Measurements from ENCODE around the gene YEATS2.

The YEATS2 gene

GRCh38 chr3:183810643-183811594 is 113.3 kb downstream of the YEATS2 start:
- DNase-seq (ENCODE audit: low spot score) (no peak), FAIRE-seq (no peak)

GRCh38 chr3:183811638-183812037 is 114.0 kb downstream of the YEATS2 start:
- FAIRE-seq (no peak), DNase-seq (ENCODE audit: low spot score) (no peak)

- FAIRE-seq (no peak), DNase-seq (ENCODE audit: low spot score) (no peak)
These were observed 115.3 kb downstream of the YEATS2 start for GRCh38 chr3:183812761-183813445.

- no peak for FAIRE-seq
These were observed 116.6 kb downstream of the YEATS2 start for GRCh38 chr3:183814240-183814639.

GRCh38 chr3:183815563-183815940 is 118.0 kb downstream of the YEATS2 start:
- DNase-seq (ENCODE audit: low spot score) (no peak), FAIRE-seq (no peak)

More at GRCh38 chr3:183814240-183814639, 116.6 kb downstream of the YEATS2 start:
- no peak for DNase-seq (ENCODE audit: low spot score)

- no peak for FAIRE-seq
- DNase-seq (ENCODE audit: low spot score) = no peak
These were observed 118.4 kb downstream of the YEATS2 start for GRCh38 chr3:183815951-183816475.

GRCh38 chr3:183816681-183817510 is 119.3 kb downstream of the YEATS2 start:
- DNase-seq (ENCODE audit: low spot score) (no peak), FAIRE-seq (no peak)

- DNase-seq (ENCODE audit: low spot score) (no peak), FAIRE-seq (no peak)
These were observed 120.0 kb downstream of the YEATS2 start for GRCh38 chr3:183817639-183818038.

- no peak for FAIRE-seq
These were observed 120.5 kb downstream of the YEATS2 start for GRCh38 chr3:183818041-183818620.

GRCh38 chr3:183818706-183819624 is 121.4 kb downstream of the YEATS2 start:
- FAIRE-seq = no peak
- no peak for DNase-seq (ENCODE audit: low spot score)

More at GRCh38 chr3:183818041-183818620, 120.5 kb downstream of the YEATS2 start:
- no peak for DNase-seq (ENCODE audit: low spot score)

- no peak for DNase-seq (ENCODE audit: low spot score)
- no peak for FAIRE-seq
These were observed 122.2 kb downstream of the YEATS2 start for GRCh38 chr3:183819831-183820230.

GRCh38 chr3:183822631-183823030 is 125.0 kb downstream of the YEATS2 start:
- FAIRE-seq (no peak), DNase-seq (ENCODE audit: low spot score) (no peak)

- FAIRE-seq (no peak), DNase-seq (ENCODE audit: low spot score) (no peak)
These were observed 126.4 kb downstream of the YEATS2 start for GRCh38 chr3:183823963-183824362.

- DNase-seq (ENCODE audit: low spot score) (no peak), FAIRE-seq (no peak)
These were observed 127.3 kb downstream of the YEATS2 start for GRCh38 chr3:183824761-183825455.

- FAIRE-seq (no peak), DNase-seq (ENCODE audit: low spot score) (no peak)
These were observed 128.0 kb downstream of the YEATS2 start, which contains the start of gene MAP6D1 for GRCh38 chr3:183825456-183826161. Gene MAP6D1 (minus strand): TSS chr3:183825577. CDS start chr3:183825547, 30 bp downstream.

- no peak for DNase-seq (ENCODE audit: low spot score)
- FAIRE-seq = no peak
These were observed 129.1 kb downstream of the YEATS2 start for GRCh38 chr3:183826448-183827250.

GRCh38 chr3:183827809-183828537 is 130.4 kb downstream of the YEATS2 start:
- FAIRE-seq = no peak
- no peak for DNase-seq (ENCODE audit: low spot score)

Data from RCC 7860 (cell line).